H54 (cell line): ENCODE measurements around the gene PSMB5.

Experiments used
- DNase-seq: peaks from one replicate; pipeline ENCODE4 v3.0.0; 2011; ENCODE audit warnings: low spot score, mixed read lengths; ENCODE audit not compliant: insufficient read length
- FAIRE-seq: peaks from 3 replicates; lab custom pipeline; 2011; peaks lifted over from hg19 to GRCh38; lab: Jason Lieb, UNC
- POLR2A ChIP-seq: IDR thresholded peaks from 2 replicates; pipeline ENCODE4 v1.6.1; 2011; ENCODE audit warnings: low read depth, mild to moderate bottlenecking, low read length

Gene PSMB5

DNA sequence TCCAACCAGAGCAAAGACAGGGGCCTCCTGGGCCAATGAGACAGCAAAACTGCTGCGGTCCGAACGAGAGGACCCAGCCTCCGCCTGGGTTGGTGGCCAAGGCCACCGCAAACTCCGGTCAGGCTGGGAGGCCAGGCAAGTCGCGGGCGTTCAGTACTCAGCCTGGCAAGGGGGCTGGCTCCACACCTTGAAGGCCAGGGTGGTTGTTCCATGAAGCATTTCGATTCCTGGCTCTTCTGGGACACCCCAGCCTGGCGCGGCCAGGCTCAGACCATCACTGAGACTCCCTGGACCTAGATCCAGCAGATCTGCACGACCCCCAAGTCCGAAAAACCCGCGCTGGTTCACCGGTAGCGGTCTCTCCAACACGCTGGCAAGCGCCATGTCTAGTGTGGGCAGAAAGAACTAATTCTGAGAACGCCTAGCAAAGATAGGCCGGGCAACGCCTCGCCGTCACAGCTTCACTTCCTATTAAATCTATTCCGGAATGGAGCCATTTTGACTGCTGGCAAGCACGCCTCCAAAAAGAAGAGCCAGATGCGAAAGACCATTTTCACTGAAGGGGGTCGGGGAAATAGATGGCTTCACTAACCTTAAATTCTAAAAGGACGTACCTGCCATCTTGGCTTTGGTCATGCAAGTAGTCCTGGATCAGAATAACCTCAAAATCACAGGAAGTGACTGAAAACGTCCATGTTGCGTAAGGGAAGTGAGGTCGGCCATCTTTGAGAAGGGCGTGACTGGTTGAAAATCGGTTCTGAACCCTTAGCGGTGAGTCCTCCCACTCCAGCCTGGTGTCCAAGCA is at the start of gene PSMB5:
TSS of gene PSMB5 (minus strand) at position 403 of the 805 bp plus-strand sequence. CDS start at position 384, 19 bp downstream.
- FAIRE-seq (peak; percentile 90), DNase-seq (peak; percentile 79)

DNA sequence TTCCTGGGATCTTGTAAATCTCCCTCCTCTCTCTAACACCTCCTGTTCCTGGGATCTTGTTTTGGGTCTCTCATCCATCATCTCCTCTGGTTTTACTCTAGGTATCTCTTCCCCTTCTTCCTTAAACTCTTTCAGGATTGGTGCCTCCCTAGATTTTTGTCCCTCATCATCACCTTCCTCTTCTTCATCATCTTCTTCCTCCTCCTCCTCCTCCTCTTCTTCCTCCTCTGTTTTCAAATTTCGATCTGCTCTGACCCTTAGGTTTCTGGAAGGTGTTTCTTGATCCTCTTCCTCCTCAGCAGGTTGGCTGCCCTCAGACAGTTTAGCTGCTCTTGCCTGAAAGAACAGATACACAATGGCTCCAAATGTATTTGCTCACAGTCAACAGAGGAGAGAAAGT is 45.8 kb upstream of the PSMB5 start:
- FAIRE-seq (no peak), DNase-seq (no peak)
- no peak for TF ChIP-seq POLR2A

More for the DNA sequence above, at the start of gene PSMB5:
- TF ChIP-seq POLR2A: peak; percentile 71

DNA sequence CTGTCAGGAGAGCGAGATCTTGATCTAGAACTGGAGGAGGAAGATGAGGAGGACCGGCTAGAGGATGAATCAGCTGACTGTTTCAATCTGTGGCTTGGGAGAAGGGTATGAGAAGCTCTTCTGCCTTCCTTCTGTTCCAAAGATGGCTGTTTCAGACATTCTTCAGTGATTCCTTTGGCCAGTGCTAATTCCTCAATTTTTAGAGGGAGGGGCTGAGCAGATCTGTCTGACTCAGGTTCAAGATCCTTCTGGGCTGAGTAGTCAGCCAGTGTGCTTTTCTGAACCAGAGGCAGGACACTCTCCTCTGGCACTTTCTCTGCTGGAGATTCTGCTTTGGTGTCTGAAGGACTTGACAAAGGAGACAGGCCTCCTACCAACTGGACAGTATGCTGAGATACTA is 45.0 kb upstream of the PSMB5 start:
- no peak for TF ChIP-seq POLR2A
- FAIRE-seq: no peak
- no peak for DNase-seq

DNA sequence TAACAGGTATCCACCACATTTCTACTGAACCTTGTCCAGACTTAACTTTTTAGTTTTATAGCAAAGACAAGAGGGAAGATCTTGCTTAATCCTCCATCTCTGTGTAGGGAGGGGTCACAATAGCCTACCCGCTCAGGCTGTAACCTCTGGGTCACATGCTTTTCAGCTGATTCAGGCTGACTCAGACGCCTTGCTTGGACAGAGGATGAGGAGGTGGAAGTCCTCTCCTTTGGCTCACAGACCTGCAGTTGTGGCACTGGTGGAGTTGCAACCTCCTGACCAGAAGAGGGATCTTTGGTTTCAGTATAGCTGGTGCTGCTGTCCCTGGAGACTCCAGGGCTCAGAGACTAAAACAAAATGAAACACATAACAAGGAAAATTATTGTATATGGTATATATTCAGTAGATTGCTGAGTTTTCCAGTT is 44.0 kb upstream of the PSMB5 start:
- no peak; the same call in 1 of the 2 replicates for TF ChIP-seq POLR2A
- peak; percentile 98 for FAIRE-seq
- peak; percentile 55 for DNase-seq

DNA sequence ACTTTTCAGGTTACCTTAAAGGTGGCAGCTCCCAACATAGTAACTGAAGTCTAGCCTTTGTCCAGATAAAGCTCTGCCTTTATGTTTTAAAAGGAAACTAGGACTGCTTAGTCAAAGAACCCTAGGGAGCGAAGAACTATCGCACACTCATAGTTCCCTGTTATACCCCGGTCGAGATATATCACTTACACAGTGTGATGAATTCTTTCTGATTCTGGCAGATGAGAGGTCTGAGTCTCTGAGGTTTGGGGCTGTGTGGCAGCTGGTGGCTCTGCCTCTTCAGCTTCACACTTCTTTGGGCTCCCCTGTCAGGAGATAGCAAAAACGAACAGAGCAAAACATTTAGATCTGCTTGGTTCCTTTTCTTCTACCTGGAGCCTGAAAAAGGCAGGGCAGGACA is 43.3 kb upstream of the PSMB5 start:
- DNase-seq (no peak), FAIRE-seq (no peak)
- TF ChIP-seq POLR2A: no peak

DNA sequence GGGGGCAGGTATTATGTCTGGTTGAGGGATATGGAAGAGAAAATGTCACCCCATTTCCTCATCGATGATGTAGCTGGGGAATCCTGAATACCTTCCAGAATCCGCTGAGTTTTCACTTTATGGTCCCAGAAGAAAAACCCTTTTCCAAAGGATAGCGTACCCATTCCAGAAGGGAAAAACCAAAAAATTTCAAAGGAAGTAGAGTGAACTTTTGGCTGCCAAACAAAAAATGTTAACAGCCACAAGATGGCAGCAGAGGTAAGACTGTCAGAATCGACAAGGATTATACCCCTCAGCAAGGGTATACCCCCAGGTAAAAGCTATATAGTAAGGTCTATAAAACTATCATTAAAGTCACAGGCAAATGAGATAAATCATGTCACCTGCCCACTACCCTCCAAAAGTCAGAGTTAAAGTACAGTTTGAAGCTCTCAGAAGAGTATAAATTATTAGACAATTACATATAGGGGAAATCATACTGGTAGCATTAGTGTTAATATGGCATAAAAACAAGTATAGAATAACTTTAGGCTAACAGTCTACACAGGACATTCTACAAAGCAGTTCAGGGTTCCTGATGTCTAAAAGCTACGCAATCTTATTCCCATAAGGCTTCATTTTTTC is 42.2 kb upstream of the PSMB5 start:
- no peak for TF ChIP-seq POLR2A
- DNase-seq (no peak), FAIRE-seq (peak; percentile 6)

DNA sequence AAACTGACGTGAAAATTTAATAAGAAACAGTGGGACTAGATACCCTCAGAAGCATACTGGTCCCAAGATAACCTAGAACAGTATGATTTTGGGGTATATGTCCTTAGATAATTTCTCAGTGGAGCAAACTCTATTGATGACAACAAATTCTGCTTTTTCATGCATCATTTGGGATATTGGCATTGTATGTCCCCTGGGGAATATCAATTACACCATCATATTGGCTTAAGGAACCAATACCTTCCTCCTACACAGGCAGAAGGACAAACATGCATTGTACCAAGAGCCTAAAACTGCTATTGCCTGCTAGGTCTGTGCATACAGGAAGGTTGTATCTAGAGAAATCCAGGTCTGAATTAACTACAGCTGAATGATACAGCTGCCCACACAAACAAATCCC is 40.2 kb upstream of the PSMB5 start:
- TF ChIP-seq POLR2A: no peak
- DNase-seq: no peak
- FAIRE-seq: no peak

DNA sequence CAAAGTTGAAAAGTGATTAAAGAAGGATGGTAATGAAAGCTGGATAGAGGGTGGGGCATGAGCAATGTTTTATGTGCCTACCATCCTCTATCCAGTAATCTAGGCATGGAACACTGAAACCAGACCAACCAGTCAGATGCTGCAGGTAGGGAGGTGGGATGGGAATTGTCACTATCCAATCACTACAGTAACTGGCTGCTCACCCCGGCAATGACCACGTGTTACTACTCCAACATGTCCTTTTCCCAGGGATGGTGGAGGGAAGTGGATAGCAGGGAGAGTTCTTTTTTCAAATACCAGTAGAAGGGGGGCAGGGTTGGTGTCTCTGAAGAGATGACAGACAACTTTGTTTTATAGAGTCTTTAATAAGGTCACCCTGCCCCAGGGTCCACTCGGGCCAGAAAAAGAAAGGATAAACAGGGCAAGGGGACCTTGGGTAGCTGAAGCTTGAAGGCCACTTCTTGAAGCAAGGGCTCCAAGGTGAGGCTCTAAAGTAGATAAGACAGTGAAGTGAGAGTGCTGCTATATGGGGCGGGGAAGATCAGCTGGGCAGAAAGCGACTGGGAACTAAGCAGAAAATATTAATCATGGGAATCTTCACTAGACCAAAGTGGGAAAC is 37.3 kb upstream of the PSMB5 start:
- DNase-seq: no peak
- no peak for TF ChIP-seq POLR2A
- no peak for FAIRE-seq

DNA sequence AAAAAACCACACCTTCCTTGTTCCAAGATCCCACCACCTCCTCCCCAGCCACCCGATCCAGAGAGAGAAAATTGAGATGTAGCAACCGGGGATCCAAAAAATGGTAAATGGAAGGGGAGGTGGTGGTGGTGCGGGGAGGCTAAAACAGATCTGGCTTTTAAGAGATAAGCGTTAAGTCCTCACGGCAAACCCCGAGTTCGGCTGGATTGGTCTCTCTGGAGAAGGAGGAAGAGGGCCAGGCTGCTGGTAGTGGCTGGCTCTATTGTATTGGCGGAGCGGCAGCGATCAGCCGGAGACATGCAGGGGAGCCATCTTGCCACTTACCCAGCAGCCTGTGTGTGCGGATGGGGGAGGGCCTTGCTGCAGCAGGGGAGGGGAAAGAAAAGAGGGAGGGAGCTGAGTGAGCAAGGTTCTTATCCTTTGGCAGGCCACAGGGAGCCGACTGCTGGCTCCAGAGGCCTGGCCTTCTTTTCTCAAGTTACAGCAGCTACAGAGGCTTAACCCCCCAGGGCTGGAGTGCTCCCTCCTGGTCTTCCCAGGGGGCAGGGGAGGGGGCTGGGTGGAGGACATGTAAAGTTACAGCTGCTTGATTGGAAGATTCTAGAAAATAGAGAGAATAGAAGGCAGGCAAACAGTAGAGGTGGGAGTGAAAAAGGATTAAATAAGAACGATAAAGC is 36.7 kb upstream of the PSMB5 start:
- FAIRE-seq (peak; percentile 27), DNase-seq (peak; percentile 67)
- peak; percentile 71 for TF ChIP-seq POLR2A

DNA sequence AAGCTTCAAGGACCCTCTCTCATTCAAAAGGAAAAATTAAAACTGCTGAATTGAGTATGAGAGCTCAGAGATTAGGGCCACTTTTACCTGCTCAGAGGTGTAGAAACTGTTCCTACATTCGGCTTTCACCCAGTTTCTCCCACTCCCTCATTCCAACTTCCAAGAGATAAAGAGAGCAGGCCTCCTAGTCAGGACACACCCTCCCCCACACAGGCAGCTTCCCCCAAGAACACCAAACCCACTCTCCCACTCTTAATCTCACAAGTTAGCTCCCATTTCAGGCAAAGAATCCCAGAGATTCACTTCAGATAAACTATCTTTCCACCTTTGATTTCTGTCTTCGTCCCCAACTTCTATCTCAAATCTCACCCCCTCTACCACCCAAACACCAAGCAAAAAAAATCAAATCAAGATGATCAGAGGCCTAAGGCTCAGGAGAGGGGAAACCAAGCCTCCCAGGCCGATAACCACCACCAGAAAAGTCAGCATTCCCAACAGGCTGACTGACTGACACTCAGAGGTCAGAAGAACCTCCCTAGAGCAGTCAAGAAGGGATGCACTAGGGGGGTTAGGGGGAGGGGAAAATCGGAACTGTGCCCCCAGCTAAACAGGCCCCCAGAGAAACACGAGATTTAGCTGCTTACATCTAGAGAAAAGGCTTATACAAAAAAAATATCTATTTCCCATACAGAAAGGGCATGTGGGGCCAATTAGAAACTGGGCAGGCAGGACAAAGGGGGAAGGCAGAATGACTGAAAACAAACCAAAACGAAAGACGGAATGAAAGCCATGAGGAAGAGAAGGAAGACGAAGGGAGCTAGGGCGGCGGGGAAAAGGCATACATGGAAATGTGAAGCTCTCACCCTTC is 35.8 kb upstream of the PSMB5 start:
- no peak for FAIRE-seq
- TF ChIP-seq POLR2A: no peak
- no peak for DNase-seq

DNA sequence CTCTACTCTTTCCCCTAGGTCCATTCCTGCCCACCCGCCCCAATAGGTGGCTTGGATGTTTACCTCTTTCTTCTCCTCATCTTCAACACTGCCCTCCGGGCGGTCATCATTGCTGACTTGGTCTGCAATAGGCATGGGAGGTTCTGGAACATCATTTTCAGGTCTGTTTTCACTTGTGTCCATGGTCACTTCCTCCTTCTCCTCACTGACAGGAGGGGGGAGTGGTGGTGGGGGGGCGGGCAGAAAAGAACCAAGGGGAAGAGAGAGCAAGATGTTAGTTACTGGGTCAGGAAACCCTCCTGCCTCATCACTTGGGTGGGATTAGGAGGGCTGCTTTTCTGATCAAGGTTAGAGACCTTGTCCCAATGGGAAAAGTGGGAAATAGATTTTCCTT is 34.7 kb upstream of the PSMB5 start:
- FAIRE-seq (no peak), DNase-seq (no peak)
- no peak for TF ChIP-seq POLR2A

DNA sequence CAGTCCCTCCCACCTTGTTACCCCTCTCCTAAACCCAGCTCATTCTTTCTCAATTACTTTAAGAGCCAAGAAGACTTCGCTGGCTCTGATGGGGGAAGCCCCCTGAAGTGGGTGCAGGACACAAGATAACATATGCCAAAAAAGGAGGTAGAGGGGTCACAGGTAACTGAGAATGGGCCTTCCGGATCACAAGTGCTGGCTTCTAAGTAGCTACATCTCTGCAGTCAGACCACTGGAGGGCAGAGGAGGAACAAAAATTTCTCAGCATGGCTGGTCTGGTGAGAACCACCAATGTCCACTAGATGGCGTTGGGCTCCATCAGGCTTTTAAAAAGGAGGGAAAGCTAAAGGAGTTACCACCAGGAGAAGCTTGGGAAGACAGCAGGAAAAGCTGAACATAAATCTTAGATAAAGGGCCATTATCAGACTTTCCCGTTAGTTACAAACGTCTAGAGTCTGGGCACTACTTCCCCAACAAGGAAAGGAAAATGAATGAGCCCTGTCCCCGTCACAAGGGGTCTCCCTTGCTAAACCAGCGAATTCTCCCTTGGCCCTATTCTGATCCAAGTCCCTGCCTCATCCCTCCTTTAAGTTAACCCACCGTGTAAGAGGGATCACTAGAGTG is 34.2 kb upstream of the PSMB5 start:
- peak; percentile 73 for FAIRE-seq
- DNase-seq: peak; percentile 50
- TF ChIP-seq POLR2A: no peak
